PFSK-1 (cell line): Measurements from ENCODE around the gene SRPK2.

Experiments
- POLR2AphosphoS5 ChIP-seq: IDR thresholded peaks from 2 replicates; pipeline ENCODE4 v1.6.1; 2012; ENCODE audit warnings: low read depth, mild to moderate bottlenecking, control low read depth, low read length, moderate library complexity
- REST ChIP-seq, 2 experiments: IDR thresholded peaks; 2 replicates each; pipeline versions ENCODE4 v1.6.1 to v1.8.0; 2011 to 2012; ENCODE audit warnings: low read depth in 2 of 2, low read length in 2 of 2, control low read depth in 1 of 2, inconsistent platforms in 1 of 2, mild to moderate bottlenecking in 1 of 2, moderate library complexity in 1 of 2; ENCODE audit not compliant: insufficient read depth in 1 of 2
- SIN3A ChIP-seq: IDR thresholded peaks from 2 replicates; pipeline ENCODE4 v1.6.1; 2012; ENCODE audit warnings: mild to moderate bottlenecking, low read length, moderate library complexity, borderline replicate concordance; ENCODE audit not compliant: insufficient read depth
- TAF1 ChIP-seq: IDR thresholded peaks from 2 replicates; pipeline ENCODE4 v1.6.1; 2012; ENCODE audit warnings: low read length, control low read depth, borderline replicate concordance; ENCODE audit not compliant: insufficient read depth

- TF ChIP-seq TAF1 (no peak), SIN3A (no peak), POLR2AphosphoS5 (no peak), REST (IDR thresholded peaks at IDR 0.05; ENCODE audit: insufficient read depth in 1 of 2, low read depth in 2 of 2, low read length in 2 of 2) (no peak)
Measured at GRCh38 chr7:105365541-105366534, 22.9 kb downstream of the SRPK2 start.
